Mesendoderm (in vitro differentiated cells): ENCODE data around the gene GAL3ST2.

Experiments used
- DNase-seq: peaks from one replicate; pipeline ENCODE4 v3.0.0; 2013
- H2AK5ac ChIP-seq: 2 replicates; pipeline ENCODE4 v1.6.1; 2013; ENCODE audit warnings: low read length, inconsistent platforms
- H2BK120ac ChIP-seq: 2 replicates; pipeline ENCODE4 v1.6.1; 2013; ENCODE audit warnings: low read depth, mild to moderate bottlenecking, low read length, moderate library complexity, mixed read lengths
- H2BK15ac ChIP-seq: replicated peaks from 2 replicates; pipeline ENCODE4 v1.6.1; 2013; ENCODE audit warnings: low read depth, mild to moderate bottlenecking, moderate library complexity
- H2BK5ac ChIP-seq: 2 replicates; pipeline ENCODE4 v1.6.1; 2013; ENCODE audit warnings: low read length, inconsistent platforms
- H3K18ac ChIP-seq: 2 replicates; pipeline ENCODE4 v1.6.1; 2013; ENCODE audit warnings: mild to moderate bottlenecking, low read length, mixed read lengths
- H3K23ac ChIP-seq: one replicate; pipeline ENCODE4 v1.6.1; 2013; ENCODE audit warnings: low read length
- H3K27ac ChIP-seq: 2 replicates; pipeline ENCODE4 v1.5.1; 2013; ENCODE audit warnings: low read depth, mild to moderate bottlenecking, inconsistent platforms, low read length, moderate library complexity
- H3K27me3 ChIP-seq: 2 replicates; pipeline ENCODE4 v1.6.1; 2013; ENCODE audit warnings: low read length, control low read depth, mild to moderate bottlenecking, inconsistent platforms; ENCODE audit not compliant: insufficient read depth, poor library complexity
- H3K36me3 ChIP-seq: 2 replicates; pipeline ENCODE4 v1.6.1; 2013; ENCODE audit warnings: low read length, inconsistent platforms; ENCODE audit not compliant: control insufficient read depth, insufficient read depth
- H3K4ac ChIP-seq: one replicate; pipeline ENCODE4 v1.6.1; 2013; ENCODE audit warnings: low read depth, mild to moderate bottlenecking, low read length, moderate library complexity
- H3K4me1 ChIP-seq: 2 replicates; pipeline ENCODE4 v1.6.1; 2013; ENCODE audit warnings: low read depth, low read length, inconsistent platforms; ENCODE audit not compliant: control insufficient read depth
- H3K4me2 ChIP-seq: 2 replicates; pipeline ENCODE4 v1.6.1; 2013; ENCODE audit warnings: low read length
- H3K4me3 ChIP-seq: 2 replicates; pipeline ENCODE4 v1.5.1; 2013; ENCODE audit warnings: mild to moderate bottlenecking, low read length
- H3K56ac ChIP-seq: one replicate; pipeline ENCODE4 v1.6.1; 2013; ENCODE audit warnings: low read length
- H3K79me1 ChIP-seq: 2 replicates; pipeline ENCODE4 v1.6.1; 2013; ENCODE audit warnings: low read length, inconsistent platforms
- H3K79me2 ChIP-seq: 2 replicates; pipeline ENCODE4 v1.6.1; 2013; ENCODE audit warnings: mild to moderate bottlenecking, low read length; ENCODE audit not compliant: control insufficient read depth, insufficient read depth
- H3K9ac ChIP-seq: 2 replicates; pipeline ENCODE4 v1.6.1; 2013; ENCODE audit warnings: low read length, inconsistent platforms
- H4K5ac ChIP-seq: one replicate; pipeline ENCODE4 v1.6.1; 2013; ENCODE audit warnings: low read length
- H4K8ac ChIP-seq: one replicate; pipeline ENCODE4 v1.6.1; 2013; ENCODE audit warnings: low read depth, mild to moderate bottlenecking, control low read depth, low read length, moderate library complexity
- WGBS: extraction: QIAGEN DNeasy Blood & Tissue Kit; methylation state at CpG from one replicate; pipeline ENCODE4 v1.1.7; 2013; ENCODE audit warnings: low lambda C conversion rate, missing lambda C conversion rate; ENCODE audit not compliant: insufficient coverage; ENCODE audit errors: extremely low coverage; 5-methylcytosine and 5-hydroxymethylcytosine counted together

The GAL3ST2 gene

DNA sequence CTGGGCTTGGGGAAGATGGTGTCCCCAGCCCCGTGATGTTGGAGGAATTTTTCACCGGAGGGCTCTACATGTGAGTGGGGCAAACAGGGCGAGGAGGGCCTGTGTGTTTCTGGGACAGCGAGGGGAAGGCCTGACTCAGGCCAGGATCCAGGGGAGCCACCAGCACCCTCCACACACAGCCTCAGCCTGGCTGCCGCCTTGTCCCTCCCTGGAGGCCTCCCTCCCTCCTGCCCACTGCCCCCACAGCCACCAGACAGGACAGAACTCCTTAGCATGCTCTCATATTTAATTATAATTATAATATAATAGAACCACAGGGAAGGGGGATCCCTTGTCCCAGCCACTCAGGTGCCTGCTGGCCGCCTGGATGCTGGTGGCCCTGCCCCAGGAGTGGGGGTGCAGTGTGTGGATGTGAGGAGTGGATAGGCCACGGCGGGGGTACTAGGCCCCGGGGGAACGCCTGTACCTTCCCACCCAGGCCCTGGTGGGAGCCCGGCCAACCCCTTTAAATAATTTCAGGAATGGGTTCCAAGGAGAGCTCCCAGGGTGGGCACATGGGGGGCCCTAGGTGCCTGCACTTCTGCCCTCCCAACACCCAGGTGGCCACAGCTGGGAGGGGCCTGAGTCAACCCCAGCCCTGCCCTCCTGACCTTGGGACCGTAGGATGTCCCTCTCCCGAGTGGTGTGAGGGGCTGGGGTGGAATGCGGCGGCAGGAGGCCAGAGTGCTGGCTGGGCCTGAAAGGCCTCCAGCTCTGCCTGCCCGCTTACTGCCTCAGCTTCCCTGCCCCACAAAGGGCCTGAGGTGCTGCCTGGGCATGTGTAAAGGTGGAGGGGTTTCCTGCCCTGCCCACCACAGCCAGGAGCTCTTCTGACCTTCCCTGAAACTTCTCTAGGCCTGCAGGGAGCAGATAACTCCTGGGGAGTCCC is 73.3 kb downstream of the GAL3ST2 start:
- Histone ChIP-seq H3K9ac (no peak overlapping the region), H4K8ac (no peak overlapping the region), H3K4me3 (no peak overlapping the region), H3K4me1 (no peaks in the 10 kb centered on the region), H3K56ac (no peak overlapping the region), H2BK15ac (no peak overlapping the region), H3K36me3 (no peaks in the 10 kb centered on the region), H3K79me1 (no peaks in the 10 kb centered on the region), H2BK5ac (no peak overlapping the region), H3K4ac (no peak overlapping the region), H3K27ac (no peak overlapping the region), H3K79me2 (no peaks in the 10 kb centered on the region), H3K27me3 (peaks cover under 1% of the 10 kb centered on the region), H2BK120ac (no peak overlapping the region), H3K18ac (no peak overlapping the region), H4K5ac (no peak overlapping the region), H2AK5ac (no peak overlapping the region), H3K4me2 (no peak overlapping the region), H3K23ac (no peak overlapping the region)
- no CpG with 5 or more reads among the region's 16 CpGs for WGBS
- DNase-seq: no peak

- no peak overlapping the region for H3K9ac ChIP-seq
- no peak overlapping the region for H3K56ac ChIP-seq
- no peak overlapping the region for H3K18ac ChIP-seq
- H3K79me1 ChIP-seq: no peaks in the 10 kb centered on the region
- no peak overlapping the region for H4K5ac ChIP-seq
- H3K23ac ChIP-seq: no peak overlapping the region
- no peak overlapping the region for H2BK120ac ChIP-seq
- no peak overlapping the region for H2BK5ac ChIP-seq
- no peaks in the 10 kb centered on the region for H3K36me3 ChIP-seq
- no peaks in the 10 kb centered on the region for H3K27me3 ChIP-seq
- DNase-seq: no peak
- no peak overlapping the region for H3K4me3 ChIP-seq
- no peak overlapping the region for H2BK15ac ChIP-seq
- no peak overlapping the region for H3K4ac ChIP-seq
- H3K27ac ChIP-seq: no peak overlapping the region
- no CpG with 5 or more reads among the region's 27 CpGs for WGBS
- no peak overlapping the region for H4K8ac ChIP-seq
- no peaks in the 10 kb centered on the region for H3K79me2 ChIP-seq
- no peak overlapping the region for H3K4me2 ChIP-seq
- no peak overlapping the region for H2AK5ac ChIP-seq
- no peaks in the 10 kb centered on the region for H3K4me1 ChIP-seq
These were observed 74.1 kb downstream of the GAL3ST2 start for GRCh38 chr2:241850544-241851324.

GRCh38 chr2:241851325-241852115 is 74.9 kb downstream of the GAL3ST2 start:
- H3K23ac ChIP-seq: no peak overlapping the region
- H3K79me2 ChIP-seq: no peaks in the 10 kb centered on the region
- H3K27me3 ChIP-seq: no peaks in the 10 kb centered on the region
- H3K4me2 ChIP-seq: no peak overlapping the region
- no peak overlapping the region for H3K18ac ChIP-seq
- no peak overlapping the region for H2BK5ac ChIP-seq
- no peak overlapping the region for H4K5ac ChIP-seq
- no peak overlapping the region for H3K56ac ChIP-seq
- H3K27ac ChIP-seq: no peak overlapping the region
- WGBS: no CpG with 5 or more reads among the region's 26 CpGs
- no peak overlapping the region for H2BK15ac ChIP-seq
- H4K8ac ChIP-seq: no peak overlapping the region
- no peak for DNase-seq
- no peak overlapping the region for H3K4ac ChIP-seq
- H3K9ac ChIP-seq: no peak overlapping the region
- H3K36me3 ChIP-seq: no peaks in the 10 kb centered on the region
- H3K79me1 ChIP-seq: no peaks in the 10 kb centered on the region
- no peak overlapping the region for H3K4me3 ChIP-seq
- H3K4me1 ChIP-seq: no peaks in the 10 kb centered on the region
- no peak overlapping the region for H2AK5ac ChIP-seq
- no peak overlapping the region for H2BK120ac ChIP-seq

DNA sequence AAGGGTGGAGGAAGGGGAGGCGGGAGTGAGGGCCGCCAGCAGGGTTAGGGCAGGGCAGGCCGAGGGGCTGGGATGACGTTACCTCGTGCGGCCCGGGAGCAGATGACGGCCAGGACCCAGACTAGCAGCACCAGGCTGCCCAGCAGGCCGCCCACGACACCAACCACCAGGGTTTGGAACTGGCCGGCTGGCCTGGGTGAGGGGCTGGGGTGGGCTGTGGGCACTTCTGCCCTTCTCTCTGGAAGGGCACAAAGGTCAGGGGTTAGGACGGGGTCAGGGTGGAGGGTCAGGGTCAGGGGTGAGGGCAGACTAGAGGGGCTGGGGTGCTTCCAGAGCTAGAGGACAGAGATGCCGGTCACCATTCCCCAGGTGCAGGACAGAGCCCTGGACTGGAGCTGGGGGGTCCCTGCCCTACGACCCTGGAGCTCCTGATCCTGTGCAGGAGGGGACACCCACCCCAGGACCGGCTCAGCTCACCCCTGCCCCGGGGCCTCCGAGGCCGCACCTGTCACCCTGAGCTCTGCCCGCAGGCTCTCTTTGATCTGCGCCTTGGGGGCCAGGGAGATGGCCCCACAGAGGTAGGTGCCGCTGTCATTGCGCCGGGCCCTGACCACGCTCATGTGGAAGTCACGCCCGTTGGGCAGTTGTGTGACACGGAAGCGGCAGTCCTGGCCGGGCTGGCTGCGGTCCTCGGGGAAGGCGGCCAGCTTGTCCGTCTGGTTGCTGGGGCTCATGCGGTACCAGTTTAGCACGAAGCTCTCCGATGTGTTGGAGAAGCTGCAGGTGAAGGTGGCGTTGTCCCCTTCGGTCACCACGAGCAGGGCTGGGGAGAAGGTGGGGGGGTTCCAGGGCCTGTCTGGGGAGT is 75.7 kb downstream of the GAL3ST2 start:
- H3K9ac ChIP-seq: no peak overlapping the region

GRCh38 chr2:241852981-241853631 is 76.5 kb downstream of the GAL3ST2 start:
- Histone ChIP-seq H3K27me3 (no peaks in the 10 kb centered on the region), H3K79me2 (no peaks in the 10 kb centered on the region), H2AK5ac (no peak overlapping the region), H3K4me3 (no peak overlapping the region), H3K27ac (no peak overlapping the region), H2BK120ac (no peak overlapping the region), H3K4ac (no peak overlapping the region), H3K36me3 (no peaks in the 10 kb centered on the region), H3K4me1 (no peaks in the 10 kb centered on the region), H4K5ac (no peak overlapping the region), H3K18ac (no peak overlapping the region), H4K8ac (no peak overlapping the region), H3K4me2 (no peak overlapping the region), H3K23ac (no peak overlapping the region), H3K9ac (no peak overlapping the region), H2BK15ac (no peak overlapping the region), H3K79me1 (no peaks in the 10 kb centered on the region), H2BK5ac (no peak overlapping the region), H3K56ac (no peak overlapping the region)
- DNase-seq: no peak
- no CpG with 5 or more reads among the region's 10 CpGs for WGBS

More for the DNA sequence above, 75.7 kb downstream of the GAL3ST2 start:
- H3K27me3 ChIP-seq: no peaks in the 10 kb centered on the region
- H2BK120ac ChIP-seq: no peak overlapping the region
- no peak for DNase-seq
- no peaks in the 10 kb centered on the region for H3K79me2 ChIP-seq
- no peak overlapping the region for H3K18ac ChIP-seq
- H3K23ac ChIP-seq: no peak overlapping the region
- no peak overlapping the region for H2BK15ac ChIP-seq
- no CpG with 5 or more reads among the region's 39 CpGs for WGBS
- H2AK5ac ChIP-seq: no peak overlapping the region
- no peak overlapping the region for H4K8ac ChIP-seq
- no peaks in the 10 kb centered on the region for H3K36me3 ChIP-seq
- H3K4me2 ChIP-seq: no peak overlapping the region
- H3K79me1 ChIP-seq: no peaks in the 10 kb centered on the region
- H3K4me1 ChIP-seq: no peaks in the 10 kb centered on the region
- no peak overlapping the region for H3K4ac ChIP-seq
- no peak overlapping the region for H2BK5ac ChIP-seq
- H4K5ac ChIP-seq: no peak overlapping the region
- H3K4me3 ChIP-seq: no peak overlapping the region
- H3K56ac ChIP-seq: no peak overlapping the region
- no peak overlapping the region for H3K27ac ChIP-seq
